Vagina (tissue), 2 donors: ENCODE measurements around the gene LACTB. TPM values are rescaled to one million over a fixed set of nuclear protein-coding genes. Genes with fewer than 3 reads are reported as not detected.

Experiments used
- DNase-seq, 2 donors: peaks; one replicate each; pipeline ENCODE4 v3.0.0-alpha.2; 2017; ENCODE audit errors: extremely low spot score in 2 of 2
- H3K27ac ChIP-seq: fragments of 200-600 bp; sonication (generic); one replicate; pipeline ENCODE4 v1.5.1; 2019
- H3K27me3 ChIP-seq: fragments of 200-600 bp; sonication (generic); one replicate; pipeline ENCODE4 v1.5.1; 2019
- H3K36me3 ChIP-seq, 2 donors: fragments of 200-600 bp; sonication (generic); one replicate each; pipeline ENCODE4 v1.5.1; 2017 to 2019
- H3K4me1 ChIP-seq: fragments of 200-600 bp; sonication (generic); one replicate; pipeline ENCODE4 v1.5.1; 2019
- H3K4me3 ChIP-seq, 2 donors: fragments of 200-600 bp; sonication (generic); 1 replicate in 1 of 2; 2 replicates in 1 of 2; pipeline ENCODE4 v1.5.1; 2016 to 2019
- H3K9me3 ChIP-seq: fragments of 200-600 bp; sonication (generic); one replicate; pipeline ENCODE4 v1.5.1; 2019
- POLR2A ChIP-seq, 2 donors: fragments of 450-650 bp; IDR thresholded peaks; one replicate each; pipeline ENCODE4 v1.6.1; 2017; ENCODE audit warnings: antibody characterized with exemption in 2 of 2, mild to moderate bottlenecking in 2 of 2, moderate library complexity in 2 of 2
- POLR2AphosphoS5 ChIP-seq, 2 donors: sonication (generic); formaldehyde crosslinking; IDR thresholded peaks; one replicate each; pipeline ENCODE4 v1.9.0; 2017; ENCODE audit warnings: antibody characterized with exemption in 2 of 2, mild to moderate bottlenecking in 2 of 2, low read depth in 1 of 2; ENCODE audit not compliant: insufficient read depth in 1 of 2
- intact Hi-C: fragments of 100-400 bp; cut with DNase I; formaldehyde crosslinking; loops from one replicate; pipeline ENCODE4 v1.15.1; 2023
- total RNA-seq: library from RNA; depleted of rRNA; stranded (reverse); fragments of >200 nt; gene quantifications from one replicate; pipeline ENCODE4 v1.2.3, GENCODE V29; 2016
- TF ChIP-seq, protein P1 (sequence below), 3 experiments: fragments of 450-650 bp in 2 of 3; fragments of 200-600 bp in 1 of 3; sonication (generic) in 1 of 3; IDR thresholded peaks; one replicate each; pipeline ENCODE4 v1.5.1; 2017 to 2019; ENCODE audit warnings: antibody characterized with exemption in 3 of 3, mild to moderate bottlenecking in 2 of 3, moderate library complexity in 2 of 3

The LACTB gene
- total RNA-seq, 1 donor from 2014 or later: 23.3 TPM

DNA sequence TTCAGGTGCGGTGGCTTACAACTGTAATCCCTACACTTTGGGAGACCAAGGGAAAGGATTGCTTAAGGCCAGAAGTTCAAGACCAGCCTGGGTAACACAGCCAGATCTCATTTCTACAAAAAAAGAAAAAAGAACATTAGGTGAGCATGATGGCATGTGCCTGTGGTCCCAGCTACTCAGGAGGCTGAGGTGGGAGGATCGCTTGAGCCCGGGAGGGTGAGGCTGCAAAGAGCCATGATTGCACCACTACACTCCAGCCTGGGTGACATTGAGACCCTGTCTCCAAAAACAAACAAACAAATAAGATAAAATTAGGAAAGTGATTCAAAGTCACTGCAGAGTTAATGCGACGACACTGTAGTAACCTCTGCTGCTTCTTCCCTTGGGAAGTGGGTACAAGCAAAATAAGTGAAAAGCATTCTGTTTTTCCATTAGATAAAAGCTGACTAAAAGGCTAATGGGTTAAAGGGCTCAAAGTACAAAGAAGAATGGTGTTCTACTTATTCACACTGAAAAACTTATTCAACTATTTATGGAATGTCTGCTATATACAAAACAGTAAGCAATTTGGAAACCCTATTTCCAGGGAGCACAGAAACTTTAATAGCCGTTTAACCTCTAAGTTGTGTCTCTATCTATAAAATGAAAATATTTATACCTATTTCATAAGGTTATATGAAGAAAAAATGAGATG is 43.7 kb downstream of the LACTB start:
- no peaks in the 10 kb centered on the region for H3K4me1 ChIP-seq
- no peak overlapping the region for H3K4me3 ChIP-seq
- no peak overlapping the region for H3K27ac ChIP-seq
- no peaks in the 10 kb centered on the region for H3K36me3 ChIP-seq
- TF ChIP-seq, protein P1, sequence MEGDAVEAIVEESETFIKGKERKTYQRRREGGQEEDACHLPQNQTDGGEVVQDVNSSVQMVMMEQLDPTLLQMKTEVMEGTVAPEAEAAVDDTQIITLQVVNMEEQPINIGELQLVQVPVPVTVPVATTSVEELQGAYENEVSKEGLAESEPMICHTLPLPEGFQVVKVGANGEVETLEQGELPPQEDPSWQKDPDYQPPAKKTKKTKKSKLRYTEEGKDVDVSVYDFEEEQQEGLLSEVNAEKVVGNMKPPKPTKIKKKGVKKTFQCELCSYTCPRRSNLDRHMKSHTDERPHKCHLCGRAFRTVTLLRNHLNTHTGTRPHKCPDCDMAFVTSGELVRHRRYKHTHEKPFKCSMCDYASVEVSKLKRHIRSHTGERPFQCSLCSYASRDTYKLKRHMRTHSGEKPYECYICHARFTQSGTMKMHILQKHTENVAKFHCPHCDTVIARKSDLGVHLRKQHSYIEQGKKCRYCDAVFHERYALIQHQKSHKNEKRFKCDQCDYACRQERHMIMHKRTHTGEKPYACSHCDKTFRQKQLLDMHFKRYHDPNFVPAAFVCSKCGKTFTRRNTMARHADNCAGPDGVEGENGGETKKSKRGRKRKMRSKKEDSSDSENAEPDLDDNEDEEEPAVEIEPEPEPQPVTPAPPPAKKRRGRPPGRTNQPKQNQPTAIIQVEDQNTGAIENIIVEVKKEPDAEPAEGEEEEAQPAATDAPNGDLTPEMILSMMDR (IDR thresholded peaks at IDR 0.05): no peak
- TF ChIP-seq POLR2AphosphoS5 (IDR thresholded peaks at IDR 0.05; ENCODE audit: insufficient read depth in 1 of 2, low read depth in 1 of 2) (no peak), POLR2A (IDR thresholded peaks at IDR 0.05) (no peak)
- no peaks in the 10 kb centered on the region for H3K9me3 ChIP-seq
- no peaks in the 10 kb centered on the region for H3K27me3 ChIP-seq
- DNase-seq: no peak
- intact Hi-C loops: no loop called here

DNA sequence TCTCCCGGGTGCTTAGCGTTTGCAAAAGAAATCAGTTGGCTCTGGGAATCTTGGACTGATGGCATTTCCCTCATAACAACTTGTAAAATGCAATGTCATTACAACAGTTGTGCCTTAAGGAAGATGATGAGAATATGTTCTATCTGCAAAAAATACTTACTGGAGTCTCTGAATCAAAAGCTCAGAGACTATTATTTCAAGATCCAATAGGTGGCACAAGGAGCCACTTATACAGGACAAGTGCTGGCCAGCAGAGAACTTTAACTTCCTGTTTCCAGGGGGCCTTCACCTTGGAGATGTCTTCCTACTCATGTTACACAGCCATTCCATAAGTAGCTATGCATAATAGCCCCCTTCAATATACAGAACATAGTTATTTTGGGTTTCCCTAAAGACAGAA is 44.6 kb downstream of the LACTB start:
- Histone ChIP-seq H3K27ac (no peak overlapping the region), H3K36me3 (no peaks in the 10 kb centered on the region), H3K4me3 (no peak overlapping the region), H3K9me3 (no peaks in the 10 kb centered on the region), H3K27me3 (no peaks in the 10 kb centered on the region), H3K4me1 (no peaks in the 10 kb centered on the region)
- DNase-seq: no peak
- TF ChIP-seq POLR2A (IDR thresholded peaks at IDR 0.05): no peak
- TF ChIP-seq, protein P1 (IDR thresholded peaks at IDR 0.05): no peak
- TF ChIP-seq POLR2AphosphoS5 (IDR thresholded peaks at IDR 0.05; ENCODE audit: insufficient read depth in 1 of 2, low read depth in 1 of 2): no peak
- intact Hi-C loops: no loop called here

DNA sequence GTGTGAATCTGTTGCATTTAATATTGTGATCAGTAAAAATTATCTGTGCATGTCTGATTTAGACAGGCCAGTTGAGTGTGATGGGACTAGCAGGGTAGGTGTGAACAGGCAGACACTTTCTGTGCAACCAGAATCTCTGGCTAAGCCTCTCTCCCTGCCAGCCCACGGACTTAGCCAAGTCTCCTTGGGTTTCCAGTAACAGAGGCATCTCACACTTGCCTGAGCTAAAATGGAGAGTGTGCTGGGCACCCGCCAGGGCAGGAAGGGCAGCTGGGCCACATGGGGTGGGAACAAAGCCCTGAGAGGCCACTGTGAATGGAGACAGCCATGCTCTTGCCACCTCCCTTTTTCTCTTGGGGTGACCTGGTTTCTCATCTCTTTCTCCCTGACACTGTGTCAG is 48.1 kb downstream of the LACTB start:
- no peak overlapping the region for H3K27ac ChIP-seq
- TF ChIP-seq, protein P1 (IDR thresholded peaks at IDR 0.05): no peak
- TF ChIP-seq POLR2A (IDR thresholded peaks at IDR 0.05): no peak
- no peak for TF ChIP-seq POLR2AphosphoS5 (IDR thresholded peaks at IDR 0.05; ENCODE audit: insufficient read depth in 1 of 2, low read depth in 1 of 2)

DNA sequence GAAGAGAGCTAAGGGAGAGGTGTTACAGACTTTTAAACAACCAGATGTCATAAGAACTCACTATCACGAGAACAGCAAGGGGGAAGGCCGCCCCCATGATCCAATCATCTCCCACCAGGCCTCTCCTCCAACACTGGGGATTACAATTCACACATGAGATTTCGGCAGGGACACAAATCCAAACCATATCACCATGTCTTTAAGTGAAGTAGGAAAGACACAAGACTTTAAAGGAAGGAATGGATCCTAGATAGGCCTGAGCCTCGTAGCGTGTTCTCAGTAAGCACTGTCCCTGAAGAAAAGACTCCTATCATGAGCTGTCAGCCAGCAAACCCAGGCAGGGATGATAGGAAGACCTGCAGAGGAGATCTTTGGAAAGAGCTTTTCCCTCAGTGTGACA is 50.7 kb downstream of the LACTB start:
- intact Hi-C loops: no loop called here
- Histone ChIP-seq H3K36me3 (no peaks in the 10 kb centered on the region), H3K9me3 (no peaks in the 10 kb centered on the region), H3K27ac (no peak overlapping the region), H3K4me3 (no peak overlapping the region), H3K27me3 (no peaks in the 10 kb centered on the region), H3K4me1 (no peaks in the 10 kb centered on the region)
- TF ChIP-seq POLR2AphosphoS5 (IDR thresholded peaks at IDR 0.05; ENCODE audit: insufficient read depth in 1 of 2, low read depth in 1 of 2) (no peak), POLR2A (IDR thresholded peaks at IDR 0.05) (no peak)
- TF ChIP-seq, protein P1 (IDR thresholded peaks at IDR 0.05): no peak
- DNase-seq: no peak

More for the DNA sequence above, 48.1 kb downstream of the LACTB start:
- Histone ChIP-seq H3K9me3 (no peaks in the 10 kb centered on the region), H3K4me3 (no peak overlapping the region), H3K4me1 (no peaks in the 10 kb centered on the region), H3K27me3 (no peaks in the 10 kb centered on the region), H3K36me3 (no peaks in the 10 kb centered on the region)
- intact Hi-C loops: no loop called here
- no peak for DNase-seq

DNA sequence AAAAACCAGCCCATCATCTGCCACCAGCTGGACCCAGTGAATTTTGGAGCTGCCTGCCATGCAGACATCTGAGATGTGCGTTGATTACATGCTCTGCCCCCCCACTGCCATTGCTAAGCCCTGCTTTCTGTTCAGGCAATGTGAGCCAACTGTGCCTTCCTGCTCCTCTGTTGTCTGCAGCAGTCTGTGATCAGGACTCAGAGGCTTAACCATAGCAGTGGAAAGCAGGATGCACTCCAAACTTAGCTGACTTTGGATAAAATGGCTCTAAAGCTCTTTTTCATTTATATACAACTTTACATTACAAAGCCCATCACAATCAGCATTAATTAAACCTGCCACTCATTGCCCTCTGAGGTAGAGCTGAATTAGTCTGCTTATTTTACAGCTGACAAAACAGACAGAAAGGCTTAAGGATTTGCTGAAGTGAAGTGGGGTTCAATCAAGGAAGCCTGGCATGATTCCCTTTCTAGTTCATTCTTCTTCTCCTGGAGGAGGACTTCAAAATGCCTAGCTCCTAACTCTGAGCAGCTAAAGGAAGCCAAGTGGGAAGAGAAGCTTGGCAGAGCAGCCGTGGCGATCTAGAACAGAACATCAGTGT is 51.3 kb downstream of the LACTB start:
- no peak overlapping the region for H3K4me3 ChIP-seq
- no peak for DNase-seq

More for the DNA sequence above, 51.3 kb downstream of the LACTB start:
- H3K9me3 ChIP-seq: no peaks in the 10 kb centered on the region
- H3K27ac ChIP-seq: no peak overlapping the region
- no peaks in the 10 kb centered on the region for H3K27me3 ChIP-seq
- no peaks in the 10 kb centered on the region for H3K4me1 ChIP-seq
- H3K36me3 ChIP-seq: no peaks in the 10 kb centered on the region
- intact Hi-C loops: no loop called here
- TF ChIP-seq POLR2AphosphoS5 (IDR thresholded peaks at IDR 0.05; ENCODE audit: insufficient read depth in 1 of 2, low read depth in 1 of 2): no peak
- TF ChIP-seq POLR2A (IDR thresholded peaks at IDR 0.05): no peak
- TF ChIP-seq, protein P1 (IDR thresholded peaks at IDR 0.05): no peak
